ENCODE measurements around the gene NCS1.

NCS1 gene

DNA sequence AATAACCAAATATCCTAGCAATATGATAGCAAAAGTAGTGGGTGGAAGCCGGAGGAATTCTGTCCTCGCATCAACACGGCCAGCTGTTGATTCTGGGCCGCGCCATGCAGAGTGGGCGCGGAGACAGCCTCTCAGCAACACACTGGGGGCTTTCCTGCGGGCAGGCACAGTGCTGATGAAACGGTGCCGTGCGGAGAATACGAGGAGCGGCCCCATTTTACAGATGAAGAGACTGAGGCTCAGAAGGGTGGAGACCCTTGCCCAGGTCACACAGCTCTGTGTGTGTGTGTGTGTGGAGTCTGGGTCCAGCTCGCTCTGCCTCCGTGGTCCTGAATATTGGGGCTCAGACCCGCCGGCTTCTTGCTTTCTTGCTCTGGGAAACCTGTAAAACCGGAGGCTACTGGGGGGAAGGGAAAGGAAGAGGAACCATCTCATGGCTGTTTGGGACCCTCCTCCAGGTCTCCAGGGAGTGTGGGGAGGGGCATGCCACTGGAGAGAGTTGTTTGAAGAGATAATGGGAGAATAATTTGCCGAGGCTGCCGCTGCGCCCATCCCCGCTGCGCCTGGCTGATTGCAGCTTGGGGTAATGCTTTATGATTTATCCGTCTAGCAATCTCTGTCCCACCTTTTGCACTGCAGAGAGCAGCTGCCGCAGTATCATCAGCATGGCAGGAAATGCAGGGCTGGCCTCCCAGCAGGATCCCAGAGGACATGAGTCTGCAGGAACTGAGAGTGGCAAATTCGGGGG, 36.6 kb downstream of the NCS1 start:
- TF ChIP-seq, protein P1, sequence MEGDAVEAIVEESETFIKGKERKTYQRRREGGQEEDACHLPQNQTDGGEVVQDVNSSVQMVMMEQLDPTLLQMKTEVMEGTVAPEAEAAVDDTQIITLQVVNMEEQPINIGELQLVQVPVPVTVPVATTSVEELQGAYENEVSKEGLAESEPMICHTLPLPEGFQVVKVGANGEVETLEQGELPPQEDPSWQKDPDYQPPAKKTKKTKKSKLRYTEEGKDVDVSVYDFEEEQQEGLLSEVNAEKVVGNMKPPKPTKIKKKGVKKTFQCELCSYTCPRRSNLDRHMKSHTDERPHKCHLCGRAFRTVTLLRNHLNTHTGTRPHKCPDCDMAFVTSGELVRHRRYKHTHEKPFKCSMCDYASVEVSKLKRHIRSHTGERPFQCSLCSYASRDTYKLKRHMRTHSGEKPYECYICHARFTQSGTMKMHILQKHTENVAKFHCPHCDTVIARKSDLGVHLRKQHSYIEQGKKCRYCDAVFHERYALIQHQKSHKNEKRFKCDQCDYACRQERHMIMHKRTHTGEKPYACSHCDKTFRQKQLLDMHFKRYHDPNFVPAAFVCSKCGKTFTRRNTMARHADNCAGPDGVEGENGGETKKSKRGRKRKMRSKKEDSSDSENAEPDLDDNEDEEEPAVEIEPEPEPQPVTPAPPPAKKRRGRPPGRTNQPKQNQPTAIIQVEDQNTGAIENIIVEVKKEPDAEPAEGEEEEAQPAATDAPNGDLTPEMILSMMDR (IDR thresholded peaks at IDR 0.05; ENCODE audit: insufficient read depth, low read depth, low read length, missing control alignments), result no peak
- H3K4me3 ChIP-seq (ENCODE audit: low read length), result no peak overlapping the region
- no peak for DNase-seq (ENCODE audit: low read depth)

DNA sequence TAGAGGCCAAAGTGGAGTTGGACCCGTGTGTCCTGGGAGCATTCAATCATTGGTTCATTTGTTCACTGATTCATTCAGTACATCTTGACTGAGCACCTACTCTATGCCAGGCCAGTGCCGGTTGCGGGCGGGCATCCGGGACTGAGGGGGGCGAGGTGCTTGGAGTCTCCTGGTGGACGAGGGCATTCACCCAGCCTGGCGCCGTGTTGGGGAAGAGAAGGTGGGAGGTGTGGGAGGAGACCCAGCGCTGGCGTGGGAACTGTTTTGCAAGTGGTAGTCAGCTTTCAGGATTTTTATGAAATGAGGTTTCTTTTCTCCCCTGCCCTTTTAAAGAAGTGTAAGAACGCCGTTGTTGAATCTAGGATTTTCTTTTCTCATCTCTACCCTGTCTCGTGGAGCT, 37.2 kb downstream of the NCS1 start:
- H3K4me3 ChIP-seq (ENCODE audit: low read length), result no peak overlapping the region
- no peak for DNase-seq (ENCODE audit: low read depth)
- TF ChIP-seq, protein P1 (IDR thresholded peaks at IDR 0.05; ENCODE audit: insufficient read depth, low read depth, low read length, missing control alignments), result no peak

GRCh38 chr9:130211548-130212226, 39.5 kb downstream of the NCS1 start:
- TF ChIP-seq, protein P1 (IDR thresholded peaks at IDR 0.05; ENCODE audit: insufficient read depth, low read depth, low read length, missing control alignments), result no peak
- H3K4me3 ChIP-seq (ENCODE audit: low read length), result no peak overlapping the region
- no peak for DNase-seq (ENCODE audit: low read depth)

DNA sequence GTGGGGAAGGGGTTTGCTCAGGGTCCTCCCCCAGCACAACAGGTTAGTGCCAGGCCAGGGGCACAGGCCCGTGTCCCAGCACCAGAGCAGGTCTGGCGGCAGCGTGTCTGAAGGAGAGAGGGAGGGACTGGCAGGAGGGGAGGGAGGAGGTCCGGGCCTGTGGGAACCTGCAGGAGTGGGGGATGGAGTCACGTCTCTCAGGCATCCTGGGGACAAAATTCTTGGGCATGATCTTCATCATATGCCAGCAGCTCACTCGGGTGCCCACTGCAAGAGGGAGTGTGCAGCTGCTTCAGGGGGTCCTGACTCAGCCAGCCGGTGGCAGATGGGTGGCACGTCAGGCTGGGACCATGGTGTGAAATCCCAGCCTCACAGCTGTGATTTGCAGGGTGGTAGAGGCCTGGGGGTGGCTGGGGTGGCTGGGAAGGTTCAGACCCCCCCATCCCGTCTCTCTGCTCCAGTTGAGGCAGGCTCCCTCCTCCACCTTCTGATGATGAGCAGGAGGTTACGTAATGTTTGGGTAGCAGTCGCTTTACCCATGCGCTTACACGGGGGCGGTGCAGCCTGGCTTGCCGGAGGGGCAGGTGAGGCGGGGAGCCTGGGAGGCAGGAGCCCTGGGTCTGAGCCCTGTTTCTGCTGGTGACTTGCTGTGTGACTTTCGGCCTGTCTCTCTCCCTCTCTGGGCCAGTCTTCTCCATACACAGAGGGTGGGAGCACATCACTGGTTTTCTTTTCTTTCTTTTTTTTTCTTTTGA, 40.5 kb downstream of the NCS1 start:
- no peak overlapping the region for H3K4me3 ChIP-seq (ENCODE audit: low read length)
- TF ChIP-seq, protein P1 (IDR thresholded peaks at IDR 0.05; ENCODE audit: insufficient read depth, low read depth, low read length, missing control alignments), result no peak
- peak; percentile 86 for DNase-seq (ENCODE audit: low read depth)

- DNase-seq (ENCODE audit: low read depth), result no peak
- TF ChIP-seq, protein P1 (IDR thresholded peaks at IDR 0.05; ENCODE audit: insufficient read depth, low read depth, low read length, missing control alignments), result no peak
- no peak overlapping the region for H3K4me3 ChIP-seq (ENCODE audit: low read length)
These were observed 41.9 kb downstream of the NCS1 start for GRCh38 chr9:130213911-130214761.

DNA sequence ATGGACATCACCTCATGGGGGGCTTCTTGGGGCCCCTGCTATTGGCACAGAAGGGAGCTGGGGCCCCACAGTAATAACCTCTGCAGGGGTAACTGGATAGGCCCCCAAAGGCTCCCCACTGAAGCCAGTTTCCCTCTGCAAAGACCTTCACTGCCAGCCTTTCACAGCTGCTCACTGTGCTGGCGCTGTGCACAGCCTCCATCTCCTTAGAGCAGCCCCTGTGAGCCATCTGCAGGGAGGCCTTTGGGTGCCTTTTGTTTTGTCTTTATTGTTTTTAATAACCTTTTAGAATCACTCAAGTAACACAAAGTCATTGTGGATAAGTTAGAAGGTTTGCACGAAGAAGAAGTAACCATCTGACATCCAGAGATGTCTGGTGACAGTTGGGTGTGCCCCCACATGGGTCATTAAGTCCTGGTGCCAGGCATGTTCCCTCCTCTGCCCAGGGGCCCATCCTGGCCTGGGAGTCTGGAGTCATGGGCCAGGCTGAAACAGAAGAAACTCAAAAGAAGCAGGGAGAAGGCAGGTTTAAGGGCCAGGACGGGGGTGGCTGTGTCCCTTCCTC, 42.7 kb downstream of the NCS1 start:
- no peak for DNase-seq (ENCODE audit: low read depth)
- TF ChIP-seq, protein P1 (IDR thresholded peaks at IDR 0.05; ENCODE audit: insufficient read depth, low read depth, low read length, missing control alignments), result no peak
- no peak overlapping the region for H3K4me3 ChIP-seq (ENCODE audit: low read length)

All from epithelial cell of esophagus (primary cell).